ENCODE measurements around the gene ZSCAN1.

GRCh38 chr19:58059003-58059670 lies 25.3 kb downstream of the ZSCAN1 start, which contains the start of gene ZNF135:
- no peak for TF ChIP-seq CTCF (IDR thresholded peaks at IDR 0.05 in 2 of 3, conservative IDR thresholded peaks at IDR 0.05 in 1 of 3; ENCODE audit: control insufficient read depth in 2 of 3, extremely low read depth in 1 of 3, insufficient read depth in 1 of 3, low read depth in 3 of 3, low read length in 3 of 3)
- no peak for TF ChIP-seq TCF12 (IDR thresholded peaks at IDR 0.05; ENCODE audit: low read depth, low read length)
- TF ChIP-seq POLR2AphosphoS5 (IDR thresholded peaks at IDR 0.05; ENCODE audit: low read length): no peak
- no peak for TF ChIP-seq NFXL1 (IDR thresholded peaks at IDR 0.05; ENCODE audit: borderline replicate concordance)
- TF ChIP-seq, protein P1, sequence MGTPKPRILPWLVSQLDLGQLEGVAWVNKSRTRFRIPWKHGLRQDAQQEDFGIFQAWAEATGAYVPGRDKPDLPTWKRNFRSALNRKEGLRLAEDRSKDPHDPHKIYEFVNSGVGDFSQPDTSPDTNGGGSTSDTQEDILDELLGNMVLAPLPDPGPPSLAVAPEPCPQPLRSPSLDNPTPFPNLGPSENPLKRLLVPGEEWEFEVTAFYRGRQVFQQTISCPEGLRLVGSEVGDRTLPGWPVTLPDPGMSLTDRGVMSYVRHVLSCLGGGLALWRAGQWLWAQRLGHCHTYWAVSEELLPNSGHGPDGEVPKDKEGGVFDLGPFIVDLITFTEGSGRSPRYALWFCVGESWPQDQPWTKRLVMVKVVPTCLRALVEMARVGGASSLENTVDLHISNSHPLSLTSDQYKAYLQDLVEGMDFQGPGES (IDR thresholded peaks at IDR 0.05): no peak

All from GM12878 (cell line).